GM12874 (cell line): Measurements from ENCODE around the gene KEAP1.
A peak's percentile ranks its signal among the peaks of the same experiment; 100 is the strongest.

Experiments used
- CTCF ChIP-seq: IDR thresholded peaks from 2 replicates; pipeline ENCODE4 v1.5.1; 2011; ENCODE audit warnings: low read depth, mild to moderate bottlenecking, control low read depth, low read length, moderate library complexity; ENCODE audit not compliant: insufficient read depth

Gene KEAP1

GRCh38 chr19:10518444-10519361 is 15.5 kb upstream of the KEAP1 start:
- no peak for TF ChIP-seq CTCF

GRCh38 chr19:10517760-10518443 is 14.7 kb upstream of the KEAP1 start:
- TF ChIP-seq CTCF: no peak

GRCh38 chr19:10517361-10517759 is 14.2 kb upstream of the KEAP1 start, which contains the start of gene S1PR5:
TSS of gene S1PR5 (minus strand) at chr19:10517447. CDS start at chr19:10515011, 2,436 bp downstream.
- TF ChIP-seq CTCF: no peak

GRCh38 chr19:10516671-10517286 is 13.6 kb upstream of the KEAP1 start:
- no peak for TF ChIP-seq CTCF

- no peak for TF ChIP-seq CTCF
Observed at GRCh38 chr19:10516064-10516385, 12.9 kb upstream of the KEAP1 start.

- TF ChIP-seq CTCF: peak; percentile 24; the same call in 1 of the 2 replicates
Observed at GRCh38 chr19:10514211-10515145, 11.3 kb upstream of the KEAP1 start.

- no peak for TF ChIP-seq CTCF
Observed at GRCh38 chr19:10513223-10513622, 10.1 kb upstream of the KEAP1 start.
